Vein endothelial cell (primary cell): ENCODE results near the gene CRYZL1. TPM values are rescaled to one million over a fixed set of nuclear protein-coding genes. Genes with fewer than 3 reads are reported as not detected.

Experiments
- total RNA-seq: library from RNA; depleted of rRNA; stranded (reverse); fragments of >200 nt; gene quantifications from 2 replicates; pipeline ENCODE4 v1.2.3, GENCODE V29; 2012

The CRYZL1 gene
- total RNA-seq = 20.9 and 21.9 TPM in 2 replicates

DNA sequence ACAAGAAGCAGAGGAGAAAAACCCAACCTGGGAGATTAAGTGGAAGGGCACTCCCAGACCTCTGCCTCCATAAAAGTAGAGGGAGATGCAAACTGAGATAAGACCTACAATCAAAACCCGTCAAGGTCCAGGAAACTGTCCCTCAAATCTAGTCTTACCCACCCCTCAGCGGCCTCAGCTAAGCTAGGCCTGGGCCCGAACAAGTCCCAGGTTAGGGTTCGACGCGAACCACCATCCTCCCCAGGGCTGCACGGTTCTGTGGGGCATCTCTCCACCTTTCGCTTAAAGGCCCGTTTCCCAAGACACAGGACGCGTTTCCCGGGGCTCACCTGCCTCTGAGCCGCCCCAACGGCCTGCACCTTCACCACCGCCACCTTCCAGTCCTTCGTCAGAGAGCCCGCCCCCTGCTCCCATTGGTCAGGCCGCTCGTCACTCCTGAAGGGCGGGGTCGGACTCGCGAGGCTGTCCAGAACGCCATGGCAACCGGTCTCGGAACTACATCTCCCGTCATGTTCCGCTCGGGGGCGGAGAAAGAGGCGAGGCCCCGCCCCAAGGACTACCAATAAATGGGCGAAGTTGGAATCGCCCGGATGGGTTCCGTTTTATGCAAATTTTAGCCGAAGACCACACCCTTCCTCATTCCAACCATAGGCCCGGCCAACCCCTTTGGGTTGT is at the start of gene CRYZL1:
CRYZL1 (minus strand) TSS at position 390 of the 675 bp plus-strand sequence. CDS start 10,190 bp downstream, outside the sequence.

DNA sequence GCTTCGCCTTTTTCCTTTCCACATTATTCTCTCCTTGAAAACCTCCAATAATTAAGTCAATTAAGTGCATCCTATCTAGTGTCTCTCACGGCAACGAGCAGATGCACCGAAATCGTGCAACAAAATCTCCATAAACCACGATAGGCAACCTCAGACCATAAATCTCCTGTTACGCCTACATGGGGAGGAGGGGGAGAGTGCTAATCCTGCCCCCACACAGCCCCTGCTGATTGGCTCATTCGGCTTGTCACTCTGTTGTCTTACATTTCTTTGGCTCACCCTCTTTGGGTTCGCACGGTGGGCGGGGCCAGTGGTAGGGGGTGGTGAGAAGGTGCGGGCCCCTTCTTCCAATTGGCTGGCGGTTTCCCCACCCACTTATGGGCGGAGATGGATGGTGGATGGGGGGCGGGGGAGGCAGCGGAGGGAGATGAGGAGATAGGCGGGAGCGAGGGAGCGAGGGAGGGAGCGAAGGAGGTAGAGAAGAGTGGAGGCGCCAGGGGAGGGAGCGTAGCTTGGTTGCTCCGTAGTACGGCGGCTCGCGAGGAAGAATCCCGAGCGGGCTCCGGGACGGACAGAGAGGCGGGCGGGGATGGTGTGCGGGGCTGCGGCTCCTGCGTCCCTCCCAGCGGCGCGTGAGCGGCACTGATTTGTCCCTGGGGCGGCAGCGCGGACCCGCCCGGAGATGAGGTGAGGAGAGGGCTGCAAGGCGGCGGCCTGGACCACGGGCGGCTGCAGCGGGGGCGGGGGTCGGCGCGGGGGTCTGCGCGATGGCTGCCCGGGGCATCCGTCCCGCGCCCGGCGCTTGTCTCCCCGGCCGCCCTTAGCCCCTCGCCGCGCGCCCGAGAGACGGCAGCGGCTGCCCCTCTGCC is 720 bp upstream of the CRYZL1 start, which contains the start of gene ITSN1:
ITSN1 (plus strand) TSS at position 475 of the 869 bp plus-strand sequence. CDS start 76,328 bp downstream, outside the sequence.

DNA sequence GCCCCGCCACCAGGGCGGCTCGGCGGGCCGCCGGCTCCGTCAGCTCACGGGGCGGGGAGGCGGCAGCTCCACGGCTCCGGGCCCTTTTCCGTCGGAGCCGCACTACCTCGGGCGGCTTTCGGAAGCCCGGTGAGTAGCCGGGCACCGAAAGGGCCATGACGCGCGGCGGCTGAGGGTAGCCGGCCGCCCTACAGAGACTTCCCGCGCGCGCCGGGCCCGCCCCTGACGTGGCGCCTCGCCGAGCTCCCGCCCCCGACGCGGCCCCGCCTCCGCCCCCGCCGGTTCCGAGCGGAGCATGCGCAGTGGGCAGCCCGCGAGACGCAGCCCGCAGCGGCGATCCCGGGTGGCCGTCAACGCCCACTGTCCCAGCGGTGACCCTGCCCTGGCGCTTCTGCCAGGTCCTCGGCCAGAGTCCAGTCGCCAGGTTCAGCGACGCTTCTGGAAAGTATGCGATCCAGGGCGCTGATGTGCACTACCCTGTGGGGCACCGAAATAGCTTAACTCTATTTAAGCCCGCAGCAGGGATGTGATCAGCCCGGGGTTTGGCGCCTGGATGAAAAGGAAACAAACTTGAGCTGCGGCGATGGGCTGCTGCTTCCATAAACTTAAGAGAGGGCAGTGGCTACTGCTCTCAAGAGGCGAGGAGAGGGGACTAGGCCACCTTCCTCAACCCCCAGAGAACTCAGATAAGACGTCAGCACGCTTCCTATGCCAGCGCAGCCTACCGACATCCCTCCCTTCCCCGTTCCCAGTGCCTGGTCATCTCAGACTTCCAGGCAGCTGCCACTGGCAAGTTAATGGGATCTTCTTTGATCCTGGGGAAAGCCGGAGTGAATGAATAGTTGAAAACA is 52.8 kb downstream of the CRYZL1 start, which contains the start of gene DONSON:
DONSON (minus strand) TSS at position 200 of the 851 bp plus-strand sequence; CDS start at position 157, 43 bp downstream.

DNA sequence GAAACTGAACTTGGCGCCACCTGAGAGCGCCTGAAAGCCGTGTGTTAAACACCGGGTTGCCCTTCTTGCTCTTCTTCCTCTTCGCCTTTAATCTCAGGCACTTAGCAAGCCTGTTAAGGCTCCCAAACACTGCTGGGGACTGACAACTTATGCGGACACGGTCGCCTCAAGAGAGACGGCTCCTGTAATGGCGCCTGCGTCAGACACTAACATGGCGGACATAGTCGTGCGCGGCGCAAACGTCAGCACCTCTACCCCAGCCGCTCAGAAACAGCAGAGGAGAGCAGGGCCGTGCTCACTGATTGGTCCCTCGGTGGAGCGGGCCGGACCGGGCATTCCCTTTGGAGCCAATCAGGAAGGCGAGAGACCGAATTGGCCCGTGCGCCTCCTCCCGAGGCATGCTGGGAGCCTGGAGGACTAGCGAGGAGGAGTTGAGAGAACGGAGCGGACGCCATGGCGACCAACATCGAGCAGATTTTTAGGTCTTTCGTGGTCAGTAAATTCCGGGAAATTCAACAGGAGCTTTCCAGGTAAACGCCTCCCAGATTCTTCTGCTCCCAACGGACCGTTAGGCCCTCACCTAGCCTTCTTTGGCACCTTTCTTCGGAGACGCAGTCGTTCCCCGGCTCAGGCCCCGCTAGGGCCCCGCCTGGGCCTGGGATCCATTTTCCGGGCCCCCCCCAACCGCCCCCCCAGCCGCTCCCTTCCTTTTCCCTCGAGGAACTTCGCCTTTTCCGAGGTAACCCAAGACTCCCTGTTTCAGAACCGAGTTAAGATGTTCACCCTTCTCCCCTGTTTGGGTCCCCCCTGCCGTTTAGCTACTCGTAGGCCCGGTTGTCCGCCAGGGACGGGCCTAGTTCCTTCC is 98.7 kb downstream of the CRYZL1 start, which contains the start of gene SON:
SON (plus strand) TSS at position 399 of the 865 bp plus-strand sequence; CDS start at position 454, 55 bp downstream.

DNA sequence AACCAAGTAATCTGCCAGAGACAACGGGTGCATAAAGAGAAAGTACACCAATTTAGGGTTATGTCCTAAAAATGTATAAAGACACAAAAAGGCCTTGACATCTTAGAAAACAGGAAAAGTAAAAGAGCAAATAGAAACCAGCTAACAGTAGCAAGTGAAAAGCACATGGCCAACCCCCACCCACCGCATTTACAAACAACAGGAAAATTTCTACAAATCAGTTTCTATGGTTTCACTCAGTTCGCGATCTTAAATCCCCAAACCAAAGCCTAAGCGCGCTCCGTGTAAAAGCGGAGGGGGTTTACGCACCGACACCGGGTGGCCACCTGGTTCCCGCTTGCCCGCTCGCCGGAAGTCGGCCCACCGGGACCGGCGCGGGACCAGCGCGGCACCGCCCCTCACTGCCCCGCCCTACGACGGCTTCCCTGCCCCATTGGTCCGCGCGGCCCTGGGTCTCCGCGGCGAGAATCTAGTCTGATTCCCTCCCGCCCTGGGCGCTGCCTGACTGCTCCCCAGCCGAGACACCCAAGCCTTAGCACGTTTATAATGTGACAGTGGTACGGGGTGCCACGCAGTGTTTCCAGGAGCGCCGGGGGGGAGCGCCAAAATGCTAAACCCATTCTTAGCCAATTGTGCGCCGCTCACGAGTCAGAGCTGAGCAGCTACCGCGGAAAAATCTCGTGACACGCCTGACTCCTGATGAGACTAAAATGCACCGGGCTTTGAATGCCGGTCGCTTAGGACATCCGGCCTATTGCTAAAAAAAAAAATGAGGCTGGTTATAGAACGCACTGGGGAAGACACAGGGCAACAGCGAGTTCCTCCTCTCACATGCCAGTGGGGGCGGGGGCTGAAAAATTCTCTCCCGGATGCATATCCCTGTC is 99.5 kb downstream of the CRYZL1 start, which contains the start of gene GART:
GART (minus strand) TSS at position 362 of the 884 bp plus-strand sequence. CDS start 2,802 bp downstream, outside the sequence.

Other genes starting within 250 kb of the CRYZL1 start
- 62.1 and 70.2 TPM in 2 replicates for gene IFNGR2, start 238.3 kb downstream of the CRYZL1 start, total RNA-seq
- 18.3 and 30.0 TPM in 2 replicates for gene TMEM50B, start 161.8 kb downstream of the CRYZL1 start, total RNA-seq
- 2.0 and 2.4 TPM in 2 replicates for gene DNAJC28, start 150.0 kb downstream of the CRYZL1 start, total RNA-seq
- gene GART, start 99.6 kb downstream of the CRYZL1 start, total RNA-seq = 95.4 and 138 TPM in 2 replicates
- gene SON, start 98.7 kb downstream of the CRYZL1 start, total RNA-seq = 149 and 154 TPM in 2 replicates
- gene DONSON, start 53.1 kb downstream of the CRYZL1 start, total RNA-seq = 14.7 and 20.0 TPM in 2 replicates
- gene ITSN1, start 760 bp upstream of the CRYZL1 start, total RNA-seq = 48.7 and 65.2 TPM in 2 replicates